GM18861 (cell line): ENCODE data around the gene ARG2.
"Not testable (repeated sequence)": the region's sequence is repeated elsewhere in the genome, so short reads cannot be mapped to it uniquely, and the experiment has no call there.

Source experiments
- ATAC-seq: cut with Tn5 transposase; IDR thresholded peaks from one replicate; pipeline ENCODE4 v1.9.1; 2021; ENCODE audit not compliant: unreplicated experiment

The ARG2 gene

DNA sequence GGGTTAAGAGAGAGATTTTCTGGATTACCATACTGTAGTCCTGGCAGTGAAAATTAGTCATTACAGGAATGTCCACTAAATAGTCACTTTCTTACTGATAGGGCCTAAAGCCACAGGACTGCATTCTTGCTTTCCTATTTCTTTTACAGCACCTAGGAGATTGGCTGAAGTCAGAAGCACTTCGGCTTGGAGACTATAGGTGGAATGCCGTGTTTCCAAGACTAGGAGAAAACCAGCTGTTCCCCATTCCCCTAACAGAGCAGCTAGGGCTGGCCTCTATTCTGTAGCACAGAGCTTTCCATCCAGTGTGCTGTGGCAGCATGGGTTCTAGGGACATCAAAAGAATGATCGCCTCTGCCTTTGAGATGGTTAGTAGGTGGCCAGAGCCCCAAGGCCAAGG lies 34.7 kb upstream of the ARG2 start:
- no peak for ATAC-seq

DNA sequence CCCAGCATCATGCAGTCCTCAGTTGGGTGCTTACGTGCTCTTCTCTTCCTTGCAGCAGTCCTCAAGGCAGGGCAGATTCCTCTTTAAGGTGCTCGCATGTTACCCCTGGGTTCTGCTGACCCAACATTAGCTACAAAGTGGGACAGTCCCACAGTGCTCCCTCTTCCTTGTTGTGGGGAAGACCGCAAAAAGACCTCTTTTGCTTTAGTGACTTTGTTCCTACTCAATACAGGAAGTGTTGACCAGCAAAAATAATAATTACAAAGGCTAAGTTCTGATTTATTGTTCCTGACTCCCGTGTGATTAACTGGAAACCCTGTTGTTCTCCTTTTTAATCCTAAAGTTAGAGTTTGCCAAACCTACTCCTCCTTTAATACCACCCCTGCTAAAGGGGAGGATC lies 33.4 kb upstream of the ARG2 start:
- ATAC-seq: no peak

DNA sequence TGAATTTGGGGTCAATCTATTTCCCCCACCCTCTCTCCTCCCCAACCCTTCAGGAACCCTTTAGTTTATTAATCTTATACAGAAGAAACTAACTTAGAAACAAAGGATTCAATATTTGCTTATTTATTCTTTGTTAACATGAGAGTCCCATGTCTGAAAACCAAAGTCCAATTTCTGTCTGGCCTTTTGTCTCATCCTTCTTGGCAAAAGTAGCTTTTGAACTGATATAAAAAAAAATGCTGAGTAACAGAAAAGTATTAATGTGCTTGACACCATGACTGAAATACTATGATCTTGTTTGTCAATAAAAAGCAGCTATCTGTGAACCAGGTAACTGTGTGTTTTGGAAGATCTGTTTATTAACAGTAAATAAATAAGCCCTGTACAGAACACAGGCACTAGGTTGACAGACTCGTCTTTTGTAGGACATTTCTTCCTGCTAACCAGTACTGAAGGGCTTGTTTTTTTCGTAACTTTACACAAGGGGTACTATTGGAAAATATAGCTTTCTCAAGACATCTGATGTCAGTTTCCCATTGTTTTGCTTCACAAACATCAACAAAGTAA lies 30.4 kb upstream of the ARG2 start:
- ATAC-seq: no peak

DNA sequence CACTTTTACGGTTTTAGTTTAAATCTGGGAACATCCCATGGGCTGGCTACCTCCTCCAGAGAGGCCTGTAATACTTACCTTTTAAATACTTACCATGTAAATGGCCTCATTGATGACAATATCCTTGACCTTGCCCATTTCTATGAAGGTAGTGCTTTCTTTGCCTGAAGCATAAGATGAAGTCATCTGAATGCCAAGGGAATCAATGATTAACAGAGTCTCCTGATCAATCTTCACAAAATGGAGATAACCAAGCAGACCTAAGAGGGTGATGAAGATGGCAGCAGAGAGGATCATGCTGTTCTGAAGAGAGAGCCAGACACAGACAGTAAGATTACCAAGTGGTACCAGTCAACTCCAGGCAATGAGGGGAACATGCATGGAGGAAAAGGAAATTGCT lies 26.1 kb upstream of the ARG2 start:
- not testable (repeated sequence) for ATAC-seq

DNA sequence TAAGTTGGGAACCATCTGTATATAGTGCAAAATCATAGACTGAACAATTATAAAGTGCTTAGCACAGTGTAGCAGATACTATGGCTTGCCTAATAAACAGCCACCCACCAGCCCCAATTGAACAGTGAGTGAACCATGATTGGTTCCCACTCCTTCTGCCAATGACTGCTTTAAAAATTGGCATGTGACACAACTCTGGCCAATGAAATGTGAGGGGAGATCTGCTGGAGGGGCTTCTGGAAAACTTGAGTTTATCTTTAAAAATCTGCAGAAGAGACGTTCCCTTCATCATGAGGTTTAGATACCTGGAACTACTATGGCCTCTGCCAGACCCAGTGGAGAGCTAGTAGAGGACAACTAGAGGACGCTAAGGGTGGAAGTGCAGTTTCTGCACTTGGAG lies 24.3 kb upstream of the ARG2 start:
- ATAC-seq: no peak

DNA sequence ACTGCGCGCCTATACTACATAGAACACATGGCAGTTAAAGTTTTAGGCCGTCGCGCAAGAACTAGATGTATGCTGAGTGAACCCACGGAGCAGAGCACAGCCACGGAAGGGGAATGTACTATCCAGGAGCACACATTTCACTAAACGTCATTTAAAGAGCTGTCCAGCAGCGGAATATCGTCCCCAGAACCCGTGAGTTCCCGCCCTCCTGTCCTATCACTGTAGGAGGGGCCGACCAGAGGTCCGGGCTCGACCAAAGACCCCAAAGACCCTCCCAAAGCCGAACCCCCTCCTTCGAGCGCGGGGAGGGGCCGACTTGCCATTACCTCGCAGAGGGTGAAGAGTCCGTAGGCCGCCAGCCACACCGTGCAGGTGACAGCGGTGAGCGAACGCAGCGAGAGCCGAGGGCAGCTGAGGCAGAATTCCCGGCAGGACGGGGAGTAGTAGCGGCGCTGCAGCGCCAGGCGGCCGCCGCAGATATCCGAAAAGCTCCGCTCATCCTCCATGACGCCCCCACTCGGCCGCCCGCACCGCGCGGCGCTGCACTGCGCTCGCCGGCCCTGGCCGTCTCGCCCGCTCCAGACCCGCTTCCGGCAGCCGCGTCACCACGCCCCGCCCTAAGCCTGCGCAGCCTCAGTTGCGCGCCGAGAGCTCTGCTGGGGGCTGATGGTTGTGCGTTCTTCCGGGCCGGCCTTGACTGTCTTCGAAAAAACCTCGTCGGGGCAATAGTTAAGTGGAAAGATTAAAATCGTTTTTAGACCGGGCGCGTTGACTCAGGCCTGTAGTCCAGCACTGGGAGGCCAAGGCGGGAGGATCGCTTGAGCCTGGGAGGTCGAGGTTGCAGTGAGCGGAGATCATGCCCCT lies 19.8 kb upstream of the ARG2 start, which contains the start of gene PIGH:
PIGH (minus strand) TSS at position 571 of the 864 bp plus-strand sequence; CDS start at position 506, 65 bp downstream.
- peak; percentile 75 for ATAC-seq

DNA sequence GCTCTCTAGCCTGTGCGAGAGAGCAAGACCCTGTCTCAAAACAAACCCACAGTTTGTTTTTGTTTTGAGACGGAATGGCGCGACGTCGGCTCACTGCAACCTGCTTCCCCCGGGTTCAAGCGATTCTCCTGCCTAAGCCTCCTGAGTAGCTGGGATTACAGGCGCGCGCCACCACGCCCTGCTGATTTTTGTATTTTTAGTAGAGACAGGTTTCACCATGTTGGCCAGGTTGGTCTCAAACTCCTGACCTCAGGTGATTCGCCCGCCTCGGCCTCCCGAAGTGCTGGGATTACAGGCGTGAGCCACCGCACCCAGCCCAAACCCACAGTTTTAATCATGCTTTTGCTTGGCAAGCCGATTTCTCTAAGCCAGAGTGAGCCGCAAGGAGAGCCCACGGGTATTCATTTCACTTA lies 19.2 kb upstream of the ARG2 start:
- not testable (repeated sequence) for ATAC-seq

DNA sequence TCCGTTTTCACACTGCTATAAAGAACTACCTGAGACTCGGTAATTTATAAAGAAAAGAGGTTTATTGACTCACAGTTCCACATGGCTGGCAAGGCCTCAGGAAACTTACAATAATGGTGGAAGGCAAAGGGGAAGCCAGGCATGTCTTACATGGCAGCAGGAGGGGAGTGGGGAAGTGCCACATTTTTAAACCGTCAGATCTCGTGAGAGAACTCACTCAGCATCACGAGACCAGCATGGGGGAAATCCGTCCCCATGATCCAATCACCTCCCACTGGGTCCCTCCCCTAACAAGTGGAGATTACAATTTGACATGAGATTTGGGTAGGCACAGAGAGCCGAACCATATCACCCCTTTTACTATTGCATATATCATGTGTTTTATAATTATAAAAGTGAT lies 17.6 kb upstream of the ARG2 start:
- ATAC-seq: no peak

DNA sequence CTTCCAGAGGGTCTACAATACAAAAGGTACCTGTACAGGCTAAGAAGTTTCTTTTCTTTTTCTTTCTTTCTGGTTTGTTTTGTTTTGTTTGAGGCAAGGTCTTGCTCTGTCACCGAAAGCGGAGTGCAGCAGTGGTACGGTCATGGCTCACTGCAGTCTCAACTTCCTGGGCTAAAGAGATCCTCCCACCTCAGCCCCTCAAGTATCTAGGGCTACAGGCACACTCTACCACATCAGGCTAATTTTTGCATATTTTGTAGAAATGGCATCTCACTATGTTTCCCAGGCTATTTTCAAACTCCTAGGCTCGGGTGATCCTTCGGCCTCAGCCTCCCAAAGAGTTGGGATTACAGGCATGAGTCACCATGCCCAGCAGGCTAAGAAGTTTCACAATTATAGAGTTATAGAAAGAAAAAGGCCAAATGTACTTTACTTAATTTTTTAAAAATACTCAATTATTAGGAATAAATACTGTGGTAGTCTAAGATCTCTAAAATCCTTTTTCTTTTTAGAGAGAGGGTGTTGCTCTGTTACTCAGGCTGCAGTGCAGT lies 16.6 kb upstream of the ARG2 start:
- ATAC-seq: peak; percentile 56

DNA sequence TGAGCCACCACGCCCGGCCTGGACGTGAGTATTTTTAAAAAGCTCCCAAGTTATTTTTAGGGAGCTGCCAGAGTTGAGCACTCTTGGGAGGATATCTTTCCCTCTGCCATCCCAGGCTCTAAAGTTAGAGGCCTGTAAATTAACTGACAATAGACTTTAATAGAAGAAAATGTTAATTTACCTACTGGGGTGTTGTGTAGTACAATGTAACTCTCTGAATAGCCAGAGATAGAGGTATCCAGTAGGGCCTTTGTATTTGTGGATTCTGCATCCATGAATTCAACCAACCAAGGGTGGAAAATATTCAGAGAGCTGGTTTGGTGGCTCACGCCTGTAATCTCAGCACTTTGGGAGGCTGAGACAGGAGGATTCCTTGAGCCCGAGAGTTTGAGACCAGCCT lies 12.1 kb upstream of the ARG2 start:
- no peak for ATAC-seq

DNA sequence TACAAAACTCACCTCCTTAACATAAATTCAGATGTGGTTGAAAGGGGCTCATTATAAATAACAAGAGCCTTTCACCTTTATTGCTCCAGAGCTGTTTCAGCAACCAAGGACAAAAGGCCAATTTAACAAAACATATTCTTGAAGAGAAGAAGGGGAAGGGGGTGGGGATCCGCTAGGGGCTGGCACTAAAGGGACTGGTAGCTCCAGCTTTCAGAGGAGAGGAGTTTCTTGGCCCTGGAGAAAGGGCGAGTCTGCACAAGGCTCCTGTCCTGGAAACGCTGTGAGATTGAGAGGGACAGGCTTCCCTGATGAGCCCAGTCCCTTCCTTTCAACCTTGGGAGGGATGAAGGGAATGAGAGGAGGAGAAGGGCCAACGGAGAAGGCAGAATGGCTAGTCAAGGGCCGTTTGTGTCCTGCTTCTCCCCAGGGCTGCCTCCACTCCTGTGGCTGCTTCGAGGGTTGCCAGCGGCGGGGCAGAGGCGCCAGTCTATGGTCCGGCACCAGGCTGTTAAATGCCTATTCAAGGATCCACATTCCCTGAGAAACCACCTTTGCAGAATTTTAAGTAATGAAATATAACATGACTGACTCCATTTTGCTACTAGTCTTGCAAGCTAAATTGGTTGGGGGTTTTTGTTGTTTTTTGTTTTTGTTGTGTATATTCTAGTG lies 9.9 kb upstream of the ARG2 start:
- ATAC-seq: no peak

DNA sequence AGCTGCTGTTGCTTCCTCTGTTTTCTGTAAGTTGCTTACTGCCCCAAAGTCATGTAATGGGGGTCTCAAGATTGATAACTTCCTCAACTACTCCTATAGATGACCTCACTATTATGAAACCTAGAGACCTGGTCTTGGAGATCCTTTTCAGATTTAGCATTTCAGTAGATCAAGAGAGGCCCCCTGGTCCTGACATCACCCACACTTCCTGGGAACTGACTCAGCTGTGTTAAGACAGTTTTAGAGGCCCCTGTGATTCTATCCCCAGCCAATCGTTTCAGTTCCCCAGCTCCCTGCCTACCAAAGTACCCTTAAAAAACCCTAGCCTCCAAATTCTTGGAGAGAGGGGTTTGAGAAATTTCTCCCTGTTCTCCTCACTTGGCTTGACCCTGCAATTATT lies 9.2 kb upstream of the ARG2 start:
- no peak for ATAC-seq

DNA sequence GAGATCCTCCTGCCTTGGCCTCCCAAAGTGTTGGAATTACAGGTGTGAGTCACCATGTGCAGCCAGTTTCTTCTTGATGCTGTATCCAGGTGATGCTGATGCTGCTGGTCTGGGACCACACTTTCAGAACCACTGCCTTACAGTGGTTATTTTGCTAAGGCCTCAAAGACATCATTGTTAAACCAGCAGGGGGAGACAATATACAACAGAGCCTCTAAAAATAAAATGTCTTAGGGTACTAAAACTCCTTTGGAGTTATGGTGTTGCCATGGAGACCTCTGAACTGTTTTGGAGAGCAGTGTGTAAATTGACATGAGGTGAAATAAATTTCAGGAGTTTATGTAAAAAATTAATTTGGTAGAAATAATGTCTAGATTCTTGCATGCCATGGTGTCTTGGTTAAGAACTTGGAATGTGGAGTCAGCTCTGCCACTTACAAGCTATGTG lies 1.1 kb upstream of the ARG2 start:
- ATAC-seq: no peak

DNA sequence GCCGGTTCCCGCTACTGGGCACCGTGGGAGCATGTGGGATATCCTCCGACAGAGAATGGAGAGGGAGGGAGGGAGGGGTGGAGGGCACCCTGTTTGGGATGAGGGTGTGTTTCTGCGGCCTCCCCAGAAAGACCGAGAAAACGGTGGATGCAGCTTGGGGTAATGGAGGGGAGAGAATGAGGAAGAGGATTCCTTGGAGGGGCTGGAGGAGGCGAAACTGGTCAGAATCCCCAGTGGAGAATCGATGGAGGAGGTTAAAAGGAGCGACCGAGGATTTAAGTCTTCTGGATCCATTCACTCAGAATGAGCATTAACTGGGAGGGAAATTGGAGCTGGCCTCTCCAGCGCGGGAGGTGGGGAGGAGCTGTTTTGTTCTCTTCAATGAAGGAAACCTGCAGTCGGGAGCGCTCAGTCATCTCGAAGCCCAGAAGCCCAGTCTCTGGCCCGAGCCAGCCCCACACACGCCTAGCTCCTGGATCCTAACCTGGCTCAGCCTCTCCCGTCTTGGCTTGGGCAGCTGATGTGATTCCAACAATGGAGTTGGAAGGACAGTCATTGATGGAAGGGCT lies 581 bp downstream of the ARG2 start:
- no peak for ATAC-seq

DNA sequence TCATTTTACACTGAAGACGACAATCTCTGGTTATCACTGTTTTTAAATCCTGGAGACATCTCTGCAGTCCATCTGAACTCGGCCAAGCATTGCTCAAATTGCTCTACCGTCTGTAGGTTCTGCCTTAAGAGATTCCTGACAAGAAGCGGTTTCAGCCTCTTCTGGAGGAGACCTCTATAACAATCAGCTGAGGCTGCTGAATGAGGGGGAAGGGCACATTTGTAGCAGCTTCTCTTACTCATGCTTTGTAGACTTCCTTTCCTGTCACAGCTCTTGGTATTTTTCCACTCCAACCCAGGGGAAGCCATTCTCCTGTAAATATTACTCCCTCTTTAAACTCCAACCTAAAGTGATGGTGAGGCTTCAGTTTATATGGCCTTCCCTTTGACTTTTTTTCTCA lies 3.0 kb downstream of the ARG2 start:
- ATAC-seq: no peak

DNA sequence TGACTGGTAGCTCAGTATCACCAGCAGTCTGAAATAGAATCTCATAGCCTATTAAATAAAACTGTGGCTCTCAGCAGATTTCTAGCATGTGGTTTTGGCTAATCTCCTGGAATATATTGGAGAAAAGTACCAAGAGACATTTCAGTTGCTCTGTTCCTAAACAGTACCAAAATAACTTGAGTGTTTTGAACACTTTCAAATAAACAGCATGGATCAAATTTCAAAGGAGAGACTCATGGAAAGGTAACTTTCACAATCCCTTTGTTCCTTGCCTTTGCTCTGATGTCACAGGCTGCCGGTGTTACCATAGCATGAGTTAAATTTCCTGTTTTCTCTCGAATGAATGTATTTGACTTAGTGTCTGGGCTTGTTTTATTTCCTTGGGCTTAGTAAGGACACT lies 3.4 kb downstream of the ARG2 start:
- ATAC-seq: no peak

DNA sequence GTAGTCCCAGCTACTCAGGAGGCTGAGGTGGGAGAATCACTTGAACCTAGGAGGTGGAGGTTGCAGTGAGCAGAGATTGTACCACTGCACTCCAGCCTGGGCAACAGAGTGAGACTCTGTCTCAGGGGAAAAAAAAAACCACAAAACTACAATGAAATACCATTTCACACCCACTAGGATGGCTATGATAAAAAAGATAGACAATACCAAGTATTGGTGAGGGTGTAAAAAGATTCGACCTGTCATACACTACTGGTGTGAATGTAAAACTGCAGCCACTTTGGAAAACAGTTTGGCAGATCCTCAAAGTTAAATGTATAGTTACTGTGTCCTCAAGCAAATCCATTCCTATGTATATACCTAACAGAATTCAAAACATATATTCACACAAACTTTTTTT lies 6.4 kb downstream of the ARG2 start:
- not testable (repeated sequence) for ATAC-seq

DNA sequence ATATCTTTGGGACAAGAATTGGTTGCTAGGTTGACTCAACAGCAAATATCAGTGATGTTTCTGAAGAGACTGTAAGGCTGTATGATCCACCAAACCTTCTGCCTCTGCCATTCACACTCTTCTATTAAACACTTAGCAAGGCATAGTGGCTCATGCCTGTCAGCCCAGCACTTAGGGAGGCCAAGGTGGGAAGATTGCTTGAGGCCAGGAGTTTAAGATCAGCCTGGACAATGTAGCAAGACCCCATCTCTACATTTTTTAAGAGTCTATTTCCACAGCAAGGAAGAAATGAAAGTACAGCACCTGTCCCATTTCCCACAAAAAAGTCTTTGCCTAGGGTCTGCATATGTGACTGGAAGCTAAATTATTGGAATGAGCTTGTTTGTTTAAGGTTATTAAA lies 7.8 kb downstream of the ARG2 start:
- no peak for ATAC-seq

DNA sequence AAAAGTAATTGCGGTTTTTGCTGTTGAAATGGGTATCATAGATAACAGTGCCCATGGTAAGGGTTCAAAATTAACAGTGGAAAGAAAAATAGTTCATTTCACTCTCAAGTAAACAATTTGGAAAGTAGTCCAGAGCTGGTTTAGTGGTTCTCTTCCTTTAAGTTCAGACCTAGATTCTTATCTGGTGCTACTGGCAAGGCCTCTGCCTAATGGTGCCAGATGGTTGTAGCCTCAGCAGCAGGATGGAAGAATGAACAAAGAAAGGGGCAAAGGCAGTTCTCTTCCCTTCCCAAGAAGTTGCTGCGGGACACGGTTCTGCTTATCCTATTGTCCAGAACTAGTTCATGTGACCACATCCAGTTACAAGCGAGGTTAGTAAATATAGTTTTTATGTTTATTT lies 10.5 kb downstream of the ARG2 start:
- no peak for ATAC-seq

DNA sequence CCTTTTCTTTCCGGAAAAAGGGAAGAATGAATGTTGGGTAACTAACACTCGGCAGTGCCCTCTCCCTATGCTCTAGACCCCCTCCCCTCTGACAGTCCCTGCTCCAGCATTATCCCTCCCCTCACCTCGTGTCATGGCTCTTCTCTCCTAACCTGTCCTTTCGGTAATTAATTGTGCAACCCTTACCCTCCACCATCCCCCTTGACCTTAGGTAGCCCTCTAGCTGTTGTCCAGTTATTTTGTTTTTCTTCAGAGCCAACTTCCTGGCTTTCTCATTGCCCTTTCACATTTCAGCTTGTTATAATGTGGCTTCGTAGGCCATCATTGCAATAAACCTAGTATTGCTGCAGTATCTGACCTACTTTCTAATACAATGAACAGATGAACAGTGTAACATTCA lies 11.2 kb downstream of the ARG2 start:
- ATAC-seq: no peak

DNA sequence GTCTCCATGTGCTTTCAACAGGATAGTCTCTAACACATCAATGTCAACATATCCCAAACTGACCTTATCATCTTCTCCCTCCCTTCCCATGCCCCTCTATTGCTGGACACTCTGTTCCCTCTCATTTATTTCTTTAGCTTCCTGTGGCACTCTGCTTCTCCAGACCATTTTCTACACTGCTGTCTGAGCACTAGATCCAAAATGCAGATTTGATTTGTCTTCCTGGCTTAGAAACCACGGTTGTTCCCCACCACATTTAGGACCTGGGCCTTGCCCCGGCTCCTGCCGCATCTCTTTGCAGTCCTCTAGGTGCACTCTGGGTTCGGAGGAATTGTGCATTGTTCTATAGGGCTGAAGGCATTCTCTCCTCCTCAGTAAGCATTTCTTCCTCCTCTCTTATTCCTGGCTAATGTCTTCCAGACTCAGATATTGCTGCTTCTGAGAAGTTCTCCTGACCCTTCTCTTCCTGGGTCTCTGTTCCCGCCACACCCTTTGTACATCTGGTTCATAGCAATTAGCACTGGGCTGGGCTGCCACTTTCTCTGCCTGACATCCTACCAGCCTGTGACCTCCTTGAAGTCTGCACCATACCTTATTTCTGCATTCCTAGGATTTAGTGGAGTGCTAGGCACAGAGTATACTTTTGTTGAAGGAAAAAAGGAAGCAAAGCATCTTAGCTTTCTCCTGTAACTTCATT lies 13.9 kb downstream of the ARG2 start:
- no peak for ATAC-seq
